GM12865 (cell line): ENCODE results near the gene JUP.

Experiments used
- DNase-seq: peaks from one replicate; pipeline ENCODE4 v3.0.0; 2010; ENCODE audit warnings: low read depth
- H3K4me3 ChIP-seq: 2 replicates; pipeline ENCODE4 v1.5.1; 2011; ENCODE audit warnings: mild to moderate bottlenecking, low read depth, low read length, control low read depth
- TF ChIP-seq, protein P1 (sequence below): IDR thresholded peaks from 2 replicates; pipeline ENCODE4 v1.5.1; 2011; ENCODE audit warnings: low read length, control low read depth, low read depth, inconsistent platforms; ENCODE audit not compliant: insufficient read depth; ENCODE audit errors: missing control alignments

Gene JUP

GRCh38 chr17:41806685-41807445 lies 20.4 kb upstream of the JUP start:
- DNase-seq = no peak
- H3K4me3 ChIP-seq = no peak overlapping the region
- TF ChIP-seq, protein P1, sequence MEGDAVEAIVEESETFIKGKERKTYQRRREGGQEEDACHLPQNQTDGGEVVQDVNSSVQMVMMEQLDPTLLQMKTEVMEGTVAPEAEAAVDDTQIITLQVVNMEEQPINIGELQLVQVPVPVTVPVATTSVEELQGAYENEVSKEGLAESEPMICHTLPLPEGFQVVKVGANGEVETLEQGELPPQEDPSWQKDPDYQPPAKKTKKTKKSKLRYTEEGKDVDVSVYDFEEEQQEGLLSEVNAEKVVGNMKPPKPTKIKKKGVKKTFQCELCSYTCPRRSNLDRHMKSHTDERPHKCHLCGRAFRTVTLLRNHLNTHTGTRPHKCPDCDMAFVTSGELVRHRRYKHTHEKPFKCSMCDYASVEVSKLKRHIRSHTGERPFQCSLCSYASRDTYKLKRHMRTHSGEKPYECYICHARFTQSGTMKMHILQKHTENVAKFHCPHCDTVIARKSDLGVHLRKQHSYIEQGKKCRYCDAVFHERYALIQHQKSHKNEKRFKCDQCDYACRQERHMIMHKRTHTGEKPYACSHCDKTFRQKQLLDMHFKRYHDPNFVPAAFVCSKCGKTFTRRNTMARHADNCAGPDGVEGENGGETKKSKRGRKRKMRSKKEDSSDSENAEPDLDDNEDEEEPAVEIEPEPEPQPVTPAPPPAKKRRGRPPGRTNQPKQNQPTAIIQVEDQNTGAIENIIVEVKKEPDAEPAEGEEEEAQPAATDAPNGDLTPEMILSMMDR = no peak

DNA sequence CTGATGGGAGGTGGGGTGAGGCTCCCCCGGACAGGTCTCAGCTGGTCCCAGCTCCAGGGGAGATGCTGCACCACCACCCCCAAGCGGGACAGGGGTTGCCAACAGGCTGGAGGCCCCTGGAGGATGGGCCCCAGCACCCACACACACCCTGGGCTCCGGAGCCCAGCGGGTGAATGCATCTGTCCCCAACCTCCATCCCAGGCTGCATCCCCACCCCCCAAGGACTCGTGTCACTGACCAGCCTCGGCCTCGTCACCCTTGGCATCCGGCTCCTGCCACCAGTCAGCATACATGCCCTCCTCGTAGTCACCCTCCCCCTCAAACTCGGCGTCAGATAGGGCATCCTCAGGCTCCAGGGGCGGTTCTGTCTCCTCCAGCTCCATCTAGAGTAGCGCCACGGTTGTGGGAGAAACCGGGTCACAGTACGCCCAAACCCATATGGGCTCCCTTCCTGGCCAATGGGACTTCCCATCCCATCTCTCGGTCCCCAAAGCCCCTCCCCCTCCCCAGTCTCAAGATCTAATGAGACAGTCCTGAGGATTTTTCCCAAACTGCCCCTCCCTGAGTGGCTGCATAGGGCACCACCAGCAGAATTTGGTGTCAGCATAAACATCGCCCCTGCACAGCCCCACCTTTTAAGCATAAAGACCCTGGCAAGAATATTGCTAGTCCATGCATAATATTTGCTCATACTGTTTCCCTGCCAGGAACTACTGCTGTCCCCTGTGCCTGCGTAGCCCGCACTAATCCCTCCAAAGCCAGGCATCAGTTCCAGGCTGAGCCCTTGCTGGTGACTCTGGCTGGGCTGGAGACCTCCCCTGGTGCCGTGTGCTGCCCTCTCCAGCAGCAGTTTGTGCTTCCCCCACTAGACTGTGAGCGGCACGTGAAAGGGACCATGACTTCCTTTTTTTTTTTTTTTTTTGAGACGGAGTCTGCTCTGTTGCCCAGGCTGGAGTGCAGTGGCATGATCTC lies 16.8 kb upstream of the JUP start:
- TF ChIP-seq, protein P1 = no peak
- no peak for DNase-seq

GRCh38 chr17:41801374-41802271 lies 15.1 kb upstream of the JUP start:
- no peak overlapping the region for H3K4me3 ChIP-seq
- TF ChIP-seq, protein P1 = peak; percentile 98
- DNase-seq = peak; percentile 78

More for the DNA sequence above, 16.8 kb upstream of the JUP start:
- H3K4me3 ChIP-seq = no peak overlapping the region

DNA sequence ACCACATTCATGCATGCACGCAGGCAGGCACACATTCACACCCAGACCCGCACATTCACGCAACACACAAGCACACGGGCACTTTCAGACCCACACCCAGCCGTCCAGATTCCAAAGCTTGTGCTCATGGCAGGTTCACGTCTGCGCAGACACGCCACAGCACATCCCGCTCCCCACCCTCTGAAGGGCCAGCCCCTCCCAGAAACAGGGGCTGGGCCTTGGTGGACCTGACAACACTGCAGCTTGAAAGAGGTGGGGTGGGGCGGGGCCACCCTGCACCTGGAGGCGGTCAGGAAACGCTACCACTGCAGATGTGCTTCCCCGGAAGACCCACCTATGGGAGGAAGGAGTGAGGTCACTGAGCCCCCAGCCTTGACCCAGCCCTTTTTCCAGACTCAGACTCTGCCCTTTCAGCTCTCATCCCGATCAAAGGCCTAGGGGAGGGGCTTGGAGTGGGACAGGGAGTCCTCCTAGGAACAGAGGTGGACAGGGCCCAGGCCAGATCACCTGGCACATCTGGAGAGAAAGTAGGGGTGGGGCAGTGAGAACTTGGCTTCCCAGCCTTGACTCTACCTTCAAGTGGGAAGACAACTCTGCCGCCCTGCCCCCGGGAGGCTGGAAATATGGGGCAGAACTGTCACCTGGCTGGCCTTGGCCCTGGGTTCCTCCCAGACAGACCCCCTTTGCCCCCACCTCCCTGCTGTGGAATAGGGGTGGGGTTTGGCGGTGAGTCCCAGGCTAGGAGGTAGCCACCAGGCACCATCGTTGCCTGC lies 14.3 kb upstream of the JUP start:
- no peak overlapping the region for H3K4me3 ChIP-seq
- DNase-seq = peak; percentile 31
- TF ChIP-seq, protein P1 = no peak

- TF ChIP-seq, protein P1 = no peak
- H3K4me3 ChIP-seq = no peak overlapping the region
- DNase-seq = no peak
These were observed 12.9 kb upstream of the JUP start for GRCh38 chr17:41799366-41799765.

DNA sequence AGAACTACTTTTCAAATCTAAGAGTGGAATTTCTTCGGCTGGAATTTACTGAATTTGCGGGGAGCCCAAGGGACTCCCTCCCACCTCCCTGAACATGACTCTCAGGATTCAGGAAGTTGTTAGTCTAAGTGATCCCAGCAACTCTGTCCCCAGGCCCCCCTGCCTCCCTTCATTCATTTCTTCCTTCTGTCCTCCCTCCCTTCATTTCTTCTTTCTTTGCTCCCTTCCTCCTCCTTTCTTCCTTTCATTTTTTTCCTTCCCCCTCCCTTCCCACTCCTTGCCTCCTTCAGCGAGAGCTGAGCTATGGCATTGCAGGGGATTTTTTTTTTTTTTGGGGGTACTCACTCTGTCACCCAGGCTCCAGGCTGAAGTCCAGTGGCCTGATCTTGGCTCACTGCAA lies 10.9 kb upstream of the JUP start:
- TF ChIP-seq, protein P1 = no peak
- H3K4me3 ChIP-seq = no peak overlapping the region
- no peak for DNase-seq
